Activated T-cell treated with anti-CD3 and anti-CD28 coated beads, Interleukin-2, amount 50 U/mL, for 4 hours (primary cell): ENCODE data around the gene CASR. TPM values are rescaled to one million over a fixed set of nuclear protein-coding genes. Genes with fewer than 3 reads are reported as not detected.
"Not testable (repeated sequence)": the region's sequence is repeated elsewhere in the genome, so short reads cannot be mapped to it uniquely, and the experiment has no call there.

ENCODE experiments used
- ATAC-seq, 2 donors: fragments of 200-7000 bp; cut with Tn5 transposase; one replicate each; pipeline ENCODE4 v1.10.0; 2021
- DNase-seq: peaks from one replicate; pipeline ENCODE4 v3.0.0-alpha.2; 2020
- H3K27me3 Mint-ChIP-seq: one replicate; pipeline ENCODE4 v1.8.0; 2021; ENCODE audit warnings: low read depth, mixed read lengths
- H3K36me3 Mint-ChIP-seq: one replicate; pipeline ENCODE4 v1.8.0; 2022; ENCODE audit warnings: mixed read lengths; ENCODE audit not compliant: insufficient read depth
- H3K4me1 Mint-ChIP-seq: one replicate; pipeline ENCODE4 v1.8.0; 2021; ENCODE audit warnings: low read depth, mixed read lengths
- H3K4me3 Mint-ChIP-seq: one replicate; pipeline ENCODE4 v1.8.0; 2021; ENCODE audit warnings: mild to moderate bottlenecking, moderate library complexity, mixed read lengths
- H3K9me3 Mint-ChIP-seq: one replicate; pipeline ENCODE4 v1.8.0; 2021; ENCODE audit warnings: mixed read lengths
- total RNA-seq, 3 donors: library from RNA; stranded (reverse); gene quantifications; one replicate each; pipeline ENCODE4 v1.2.1, GENCODE V29; 2021

Gene CASR
- under 1 TPM in 2 of 3 donors, not detected in 1; 0.08 to 0.16 TPM for total RNA-seq

DNA sequence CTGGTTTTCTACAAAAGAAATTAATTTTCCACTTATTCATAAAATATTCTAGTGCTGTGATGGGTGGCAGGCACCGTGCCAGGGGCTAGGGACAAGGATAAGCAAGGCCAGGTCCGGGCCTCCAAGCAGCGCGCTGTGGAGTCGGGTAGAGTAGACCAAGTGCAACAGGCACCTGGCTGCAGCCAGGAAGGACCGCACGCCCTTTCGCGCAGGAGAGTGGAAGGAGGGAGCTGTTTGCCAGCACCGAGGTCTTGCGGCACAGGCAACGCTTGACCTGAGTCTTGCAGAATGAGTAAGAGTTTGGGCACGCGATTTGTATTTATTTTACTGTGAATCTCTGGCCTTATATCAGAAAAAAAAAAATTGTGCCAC, at the start of gene CASR:
CASR (plus strand) TSS at position 148 of the 372 bp plus-strand sequence. CDS start 70,522 bp downstream, outside the sequence.
- no peak for DNase-seq
- Mint-ChIP-seq H3K4me3 (peak within 1 kb of the TSS; percentile 52), H3K27me3 (peaks cover 67% of the 10 kb centered on the region), H3K36me3 (no peaks in the 10 kb centered on the region), H3K9me3 (no peaks in the 10 kb centered on the region), H3K4me1 (peaks cover 6% of the 10 kb centered on the region)
- ATAC-seq = peak in 1 of 2 donors; percentile 21

GRCh38 chr3:122146466-122146865, 37.0 kb upstream of the CASR start:
- DNase-seq = no peak
- peak; percentile 96 to 97 for ATAC-seq
- Mint-ChIP-seq H3K36me3 (no peaks in the 10 kb centered on the region), H3K27me3 (peaks cover 10% of the 10 kb centered on the region), H3K4me1 (peaks cover 16% of the 10 kb centered on the region), H3K9me3 (peaks cover 5% of the 10 kb centered on the region), H3K4me3 (no peak overlapping the region)

- peaks cover 16% of the 10 kb centered on the region for H3K9me3 Mint-ChIP-seq
- no peaks in the 10 kb centered on the region for H3K27me3 Mint-ChIP-seq
- no peak for DNase-seq
- ATAC-seq = peak in 1 of 2 donors; percentile 18
- H3K36me3 Mint-ChIP-seq = no peaks in the 10 kb centered on the region
- H3K4me1 Mint-ChIP-seq = peaks cover 18% of the 10 kb centered on the region
- no peak overlapping the region for H3K4me3 Mint-ChIP-seq
These were observed 34.4 kb upstream of the CASR start for GRCh38 chr3:122148941-122149627.

- peaks cover 14% of the 10 kb centered on the region for H3K4me1 Mint-ChIP-seq
- no peaks in the 10 kb centered on the region for H3K36me3 Mint-ChIP-seq
- H3K9me3 Mint-ChIP-seq = peaks cover 38% of the 10 kb centered on the region
- ATAC-seq (no peak), DNase-seq (no peak)
- H3K4me3 Mint-ChIP-seq = no peak overlapping the region
- no peaks in the 10 kb centered on the region for H3K27me3 Mint-ChIP-seq
These were observed 32.0 kb upstream of the CASR start for GRCh38 chr3:122151480-122151879.

- H3K4me1 Mint-ChIP-seq, H3K4me3 Mint-ChIP-seq, ATAC-seq, H3K27me3 Mint-ChIP-seq, DNase-seq, H3K36me3 Mint-ChIP-seq: not testable (repeated sequence)
- H3K9me3 Mint-ChIP-seq = peaks cover 13% of the 10 kb centered on the region
These were observed 18.5 kb upstream of the CASR start for GRCh38 chr3:122164983-122165382.

DNA sequence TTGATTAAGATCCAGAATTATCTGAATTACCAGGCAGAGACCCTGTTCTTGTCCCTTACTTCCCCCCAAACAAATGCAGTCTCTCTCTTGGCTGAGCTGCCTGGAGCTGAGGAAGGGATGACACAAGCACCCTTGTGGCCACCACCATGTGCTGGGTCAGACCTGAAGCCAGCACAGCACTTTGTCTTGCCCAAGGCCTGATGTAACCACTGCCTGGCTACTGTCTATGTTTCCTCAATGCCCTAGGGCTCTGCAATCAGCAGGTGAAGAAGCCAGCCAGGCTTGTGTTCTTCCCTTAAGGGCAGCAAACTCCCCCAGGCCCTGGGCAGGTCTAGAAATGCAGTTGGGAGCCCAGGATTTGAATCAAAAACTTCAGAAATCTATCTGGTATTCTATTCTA, 15.8 kb upstream of the CASR start:
- peaks cover 8% of the 10 kb centered on the region for H3K9me3 Mint-ChIP-seq
- H3K36me3 Mint-ChIP-seq = no peaks in the 10 kb centered on the region
- no peak for DNase-seq
- ATAC-seq = no peak
- H3K4me1 Mint-ChIP-seq = no peaks in the 10 kb centered on the region
- H3K4me3 Mint-ChIP-seq = no peak overlapping the region
- peaks cover 4% of the 10 kb centered on the region for H3K27me3 Mint-ChIP-seq

DNA sequence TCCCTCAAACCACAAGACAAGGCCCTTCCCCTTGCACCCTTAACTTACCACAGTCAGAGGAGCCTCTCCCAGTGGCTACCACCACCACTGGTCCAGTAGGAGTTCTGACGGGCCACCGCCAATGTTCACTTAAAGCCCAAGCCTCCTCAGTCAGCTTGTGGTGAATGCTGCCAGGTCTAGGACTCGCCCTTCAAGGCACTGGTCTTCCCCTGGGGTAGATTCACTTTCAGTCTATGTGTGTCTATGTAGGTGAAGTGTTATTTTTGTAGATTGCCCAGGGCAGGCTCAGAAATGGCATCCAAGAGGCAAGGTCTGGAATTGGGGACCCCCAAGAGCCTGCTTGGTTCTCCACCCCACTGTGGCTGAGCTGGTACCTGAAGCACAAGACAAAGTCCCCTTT, 15.4 kb upstream of the CASR start:
- no peaks in the 10 kb centered on the region for H3K36me3 Mint-ChIP-seq
- peaks cover 8% of the 10 kb centered on the region for H3K9me3 Mint-ChIP-seq
- ATAC-seq (no peak), DNase-seq (no peak)
- no peaks in the 10 kb centered on the region for H3K4me1 Mint-ChIP-seq
- peaks cover 4% of the 10 kb centered on the region for H3K27me3 Mint-ChIP-seq
- H3K4me3 Mint-ChIP-seq = no peak overlapping the region

DNA sequence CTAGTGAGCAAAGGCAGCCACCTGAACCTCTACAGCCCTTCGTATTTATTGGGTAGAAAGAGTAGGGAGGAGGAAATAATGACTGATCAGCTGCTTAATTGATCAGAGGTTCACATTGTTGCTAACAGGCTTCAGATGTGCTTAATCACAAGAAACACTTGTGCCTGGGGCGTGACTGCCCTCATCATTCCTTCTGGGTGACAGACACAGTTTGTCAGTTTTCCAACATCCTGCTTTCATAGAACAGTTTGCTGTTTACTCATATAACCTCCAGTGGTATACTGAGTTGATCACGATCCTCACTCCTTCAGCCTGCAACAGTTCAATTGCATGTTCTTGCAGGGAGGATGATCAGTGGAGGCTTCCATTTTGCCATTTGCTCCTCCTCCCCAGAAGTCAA, 13.6 kb upstream of the CASR start:
- DNase-seq (no peak), ATAC-seq (no peak)
- Mint-ChIP-seq H3K27me3 (peaks cover 4% of the 10 kb centered on the region), H3K4me3 (no peak overlapping the region), H3K9me3 (peaks cover 8% of the 10 kb centered on the region), H3K4me1 (no peaks in the 10 kb centered on the region), H3K36me3 (no peaks in the 10 kb centered on the region)

- DNase-seq, H3K4me1 Mint-ChIP-seq, ATAC-seq, H3K4me3 Mint-ChIP-seq, H3K9me3 Mint-ChIP-seq, H3K27me3 Mint-ChIP-seq, H3K36me3 Mint-ChIP-seq: not testable (repeated sequence)
These were observed 12.1 kb upstream of the CASR start for GRCh38 chr3:122171361-122171760.

GRCh38 chr3:122178711-122179110, 4.8 kb upstream of the CASR start:
- Mint-ChIP-seq H3K36me3 (no peaks in the 10 kb centered on the region), H3K4me3 (no peak overlapping the region), H3K4me1 (peaks cover 4% of the 10 kb centered on the region), H3K9me3 (no peaks in the 10 kb centered on the region), H3K27me3 (peaks cover 38% of the 10 kb centered on the region)
- ATAC-seq = no peak
- DNase-seq = no peak

GRCh38 chr3:122183893-122184590, 574 bp downstream of the CASR start:
- Mint-ChIP-seq H3K9me3 (no peaks in the 10 kb centered on the region), H3K36me3 (no peaks in the 10 kb centered on the region), H3K4me3 (peak overlapping the region; percentile 52), H3K27me3 (peaks cover 66% of the 10 kb centered on the region), H3K4me1 (peaks cover 6% of the 10 kb centered on the region)
- ATAC-seq (peak; percentile 14 to 28), DNase-seq (no peak)

DNA sequence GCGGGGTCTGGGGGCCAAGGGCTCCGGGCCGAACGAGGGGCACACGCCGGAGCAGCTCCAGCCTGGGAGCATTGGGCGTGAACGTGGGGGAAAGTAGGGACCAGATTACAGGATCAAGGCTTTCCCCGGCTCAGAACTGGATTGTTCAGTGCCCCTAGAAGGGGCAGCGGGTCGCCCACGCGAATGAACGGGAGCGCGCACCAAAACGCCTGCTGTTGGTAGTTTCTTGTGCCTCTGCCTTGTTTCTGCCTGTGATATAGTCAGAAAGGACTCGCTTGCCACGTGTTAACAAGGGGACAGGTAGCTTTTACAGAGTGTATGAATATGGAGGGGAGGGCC, 1.1 kb downstream of the CASR start:
- ATAC-seq (no peak), DNase-seq (no peak)
- no peaks in the 10 kb centered on the region for H3K9me3 Mint-ChIP-seq
- no peaks in the 10 kb centered on the region for H3K36me3 Mint-ChIP-seq
- H3K4me3 Mint-ChIP-seq = no peak overlapping the region
- H3K4me1 Mint-ChIP-seq = peaks cover 6% of the 10 kb centered on the region
- H3K27me3 Mint-ChIP-seq = peaks cover 65% of the 10 kb centered on the region

DNA sequence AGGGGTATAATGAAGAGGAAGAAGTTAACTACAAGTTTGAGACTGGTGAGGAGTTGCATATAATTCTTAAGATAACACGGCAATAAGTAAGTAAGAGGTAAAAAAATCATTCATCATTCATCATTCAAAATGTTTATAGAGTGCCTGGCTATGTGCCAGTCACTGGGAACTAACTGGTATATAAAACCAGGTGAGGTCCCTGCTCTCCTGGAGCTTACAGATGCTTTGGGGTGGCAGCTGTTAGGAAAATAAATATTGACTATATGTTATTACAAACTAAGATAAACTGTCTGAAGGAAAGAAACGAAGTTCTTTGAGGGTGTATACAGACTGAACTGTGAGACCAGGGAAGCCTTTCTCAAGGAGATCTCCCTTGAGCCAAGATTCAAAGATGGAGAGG, 2.9 kb downstream of the CASR start:
- no peaks in the 10 kb centered on the region for H3K9me3 Mint-ChIP-seq
- ATAC-seq (no peak), DNase-seq (no peak)
- H3K4me3 Mint-ChIP-seq = no peak overlapping the region
- peaks cover 58% of the 10 kb centered on the region for H3K27me3 Mint-ChIP-seq
- H3K36me3 Mint-ChIP-seq = no peaks in the 10 kb centered on the region
- peaks cover 6% of the 10 kb centered on the region for H3K4me1 Mint-ChIP-seq

DNA sequence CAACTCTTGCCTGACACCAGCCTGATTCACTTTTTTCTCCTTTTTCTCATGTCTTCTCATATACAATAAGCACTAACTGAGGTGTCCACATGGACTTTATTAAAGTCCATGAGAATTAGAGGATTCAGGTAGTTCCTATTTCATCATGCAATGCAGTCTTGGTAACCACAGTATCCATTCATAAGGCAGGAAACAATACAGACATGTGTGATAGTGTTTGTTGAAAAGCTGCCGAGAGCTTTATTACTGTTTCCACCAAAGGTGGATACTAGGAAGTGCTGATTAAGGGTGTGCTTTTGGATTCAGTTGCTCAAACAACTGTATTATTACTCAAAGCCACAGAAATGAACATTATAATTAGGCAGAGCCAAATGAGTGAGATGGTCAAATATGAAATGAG, 5.3 kb downstream of the CASR start:
- Mint-ChIP-seq H3K9me3 (no peaks in the 10 kb centered on the region), H3K4me1 (peaks cover under 1% of the 10 kb centered on the region), H3K27me3 (peaks cover 40% of the 10 kb centered on the region), H3K36me3 (no peaks in the 10 kb centered on the region), H3K4me3 (no peak overlapping the region)
- ATAC-seq (no peak), DNase-seq (no peak)

- no peaks in the 10 kb centered on the region for H3K36me3 Mint-ChIP-seq
- no peaks in the 10 kb centered on the region for H3K9me3 Mint-ChIP-seq
- ATAC-seq = no peak
- peaks cover 37% of the 10 kb centered on the region for H3K27me3 Mint-ChIP-seq
- DNase-seq = no peak
- no peak overlapping the region for H3K4me3 Mint-ChIP-seq
- no peaks in the 10 kb centered on the region for H3K4me1 Mint-ChIP-seq
These were observed 5.9 kb downstream of the CASR start for GRCh38 chr3:122189357-122189756.
